Anterior cingulate cortex (tissue), 58 donors: ENCODE data around the gene SLC23A1.

Experiments used
- DNase-seq, 58 donors: peaks; one replicate each; lab custom pipeline; 2025; lab: John Stamatoyannopoulos, UW

The SLC23A1 gene

GRCh38 chr5:139383275-139383992 lies at the start of gene SLC23A1:
SLC23A1 (minus strand) TSS chr5:139383297; CDS start chr5:139383253, 44 bp downstream.
- no peak for DNase-seq

GRCh38 chr5:139431706-139432105 lies 48.6 kb upstream of the SLC23A1 start:
- no peak for DNase-seq

- no peak for DNase-seq
Measured at GRCh38 chr5:139430015-139430414, 46.9 kb upstream of the SLC23A1 start.

GRCh38 chr5:139426203-139426885 lies 43.2 kb upstream of the SLC23A1 start:
- no peak for DNase-seq

- no peak for DNase-seq
Measured at GRCh38 chr5:139425497-139425896, 42.4 kb upstream of the SLC23A1 start.

GRCh38 chr5:139422307-139422893 lies 39.3 kb upstream of the SLC23A1 start:
- peak in 12 of 58 donors; percentile 10 to 75 (median 20) for DNase-seq

- no peak for DNase-seq
Measured at GRCh38 chr5:139419226-139420192, 36.4 kb upstream of the SLC23A1 start.

GRCh38 chr5:139418793-139419192 lies 35.7 kb upstream of the SLC23A1 start:
- DNase-seq, result no peak

- DNase-seq, result peak in 7 of 58 donors; percentile 25 to 59 (median 29)
Measured at GRCh38 chr5:139417214-139417613, 34.1 kb upstream of the SLC23A1 start.

GRCh38 chr5:139416651-139417050 lies 33.6 kb upstream of the SLC23A1 start:
- no peak for DNase-seq

GRCh38 chr5:139415869-139416268 lies 32.8 kb upstream of the SLC23A1 start:
- no peak for DNase-seq

- DNase-seq, result peak in 56 of 58 donors; percentile 15 to 93 (median 78)
Measured at GRCh38 chr5:139415221-139415861, 32.2 kb upstream of the SLC23A1 start.

- DNase-seq, result peak in 26 of 58 donors; percentile 8 to 66 (median 36)
Measured at GRCh38 chr5:139414581-139415130, 31.6 kb upstream of the SLC23A1 start.

GRCh38 chr5:139413963-139414362 lies 30.9 kb upstream of the SLC23A1 start:
- DNase-seq, result no peak

GRCh38 chr5:139413153-139413552 lies 30.1 kb upstream of the SLC23A1 start:
- DNase-seq, result no peak

GRCh38 chr5:139410993-139411828 lies 28.1 kb upstream of the SLC23A1 start:
- peak in 19 of 58 donors; percentile 14 to 73 (median 42) for DNase-seq

- no peak for DNase-seq
Measured at GRCh38 chr5:139410121-139410992, 27.3 kb upstream of the SLC23A1 start.
